Left ventricle myocardium inferior (tissue), 1 donor: ENCODE results near the gene BACH2. TPM values are rescaled to one million over a fixed set of nuclear protein-coding genes. Genes with fewer than 3 reads are reported as not detected.
"Not testable (repeated sequence)": the region's sequence is repeated elsewhere in the genome, so short reads cannot be mapped to it uniquely, and the experiment has no call there.

Source experiments
- DNase-seq: peaks from one replicate; pipeline ENCODE4 v3.0.0-alpha.2; 2020
- H3K27ac ChIP-seq: fragments of 200-600 bp; replicated peaks from 2 replicates; pipeline ENCODE4 v1.8.0; 2021
- H3K27me3 ChIP-seq: fragments of 200-600 bp; 2 replicates; pipeline ENCODE4 v1.8.0; 2021; ENCODE audit warnings: low read depth
- H3K36me3 ChIP-seq: fragments of 200-600 bp; 2 replicates; pipeline ENCODE4 v1.8.0; 2021
- H3K4me1 ChIP-seq: fragments of 200-600 bp; 2 replicates; pipeline ENCODE4 v1.8.0; 2021
- H3K4me3 ChIP-seq: fragments of 200-600 bp; 2 replicates; pipeline ENCODE4 v1.8.0; 2021; ENCODE audit warnings: mild to moderate bottlenecking, moderate library complexity
- H3K9me3 ChIP-seq: fragments of 200-600 bp; replicated peaks from 2 replicates; pipeline ENCODE4 v1.8.0; 2021
- CTCF ChIP-seq: fragments of 200-600 bp; IDR thresholded peaks from 2 replicates; pipeline ENCODE4 v1.8.0; 2021; ENCODE audit warnings: antibody characterized with exemption, mild to moderate bottlenecking, borderline replicate concordance
- intact Hi-C: fragments of 100-400 bp; cut with micrococcal nuclease; formaldehyde crosslinking; loops from one replicate; pipeline ENCODE4 v1.11.0; 2022
- total RNA-seq: library from RNA; stranded (reverse); fragmentation: NEBNext Ultra II Directional; extraction: Animal tissue kit (Norgen Biotek cat#: 25700); gene quantifications from one replicate; pipeline ENCODE4 v1.2.1, GENCODE V29; 2021
- donor health status: DM: no; HTN: yes; CAD: no; lungs with severe emphysema.

Gene BACH2
- total RNA-seq, 1 donor from 2014 or later: 1.5 TPM

GRCh38 chr6:90173262-90173925, 123.2 kb downstream of the BACH2 start:
- intact Hi-C loops: no loop called here

GRCh38 chr6:90170601-90171000, 126.0 kb downstream of the BACH2 start:
- Histone ChIP-seq H3K4me1 (peaks cover 32% of the 10 kb centered on the region), H3K27ac (no peak overlapping the region), H3K36me3 (no peaks in the 10 kb centered on the region), H3K9me3 (peaks cover 9% of the 10 kb centered on the region), H3K27me3 (no peaks in the 10 kb centered on the region), H3K4me3 (no peak overlapping the region)
- intact Hi-C loops: no loop called here
- no peak for TF ChIP-seq CTCF
- no peak for DNase-seq

More at GRCh38 chr6:90173262-90173925, 123.2 kb downstream of the BACH2 start:
- Histone ChIP-seq H3K27ac (no peak overlapping the region), H3K4me1 (peaks cover 51% of the 10 kb centered on the region), H3K27me3 (no peaks in the 10 kb centered on the region), H3K4me3 (no peak overlapping the region), H3K9me3 (peaks cover 9% of the 10 kb centered on the region), H3K36me3 (no peaks in the 10 kb centered on the region)
- no peak for DNase-seq
- TF ChIP-seq CTCF: no peak

GRCh38 chr6:90169374-90169773, 127.3 kb downstream of the BACH2 start:
- intact Hi-C loops: no loop called here
- Histone ChIP-seq H3K27ac (peak overlapping the region; percentile 83), H3K9me3 (peaks cover 6% of the 10 kb centered on the region), H3K4me3 (peak overlapping the region; percentile 24), H3K36me3 (no peaks in the 10 kb centered on the region), H3K4me1 (peaks cover 29% of the 10 kb centered on the region), H3K27me3 (no peaks in the 10 kb centered on the region)
- TF ChIP-seq CTCF: no peak
- DNase-seq: no peak

GRCh38 chr6:90168693-90169131, 127.9 kb downstream of the BACH2 start:
- no peak for DNase-seq
- TF ChIP-seq CTCF: no peak
- Histone ChIP-seq H3K27ac (peak overlapping the region; percentile 83), H3K36me3 (no peaks in the 10 kb centered on the region), H3K27me3 (no peaks in the 10 kb centered on the region), H3K9me3 (peaks cover 3% of the 10 kb centered on the region), H3K4me1 (peaks cover 29% of the 10 kb centered on the region), H3K4me3 (no peak overlapping the region)
- intact Hi-C loops: no loop called here

- Histone ChIP-seq H3K27me3 (no peaks in the 10 kb centered on the region), H3K4me1 (peaks cover 29% of the 10 kb centered on the region), H3K27ac (peak overlapping the region; percentile 83), H3K4me3 (no peak overlapping the region), H3K36me3 (no peaks in the 10 kb centered on the region), H3K9me3 (no peaks in the 10 kb centered on the region)
- no peak for DNase-seq
- TF ChIP-seq CTCF: no peak
- intact Hi-C loops: no loop called here
Measured at GRCh38 chr6:90167514-90168379, 128.9 kb downstream of the BACH2 start.

GRCh38 chr6:90166155-90166924, 130.3 kb downstream of the BACH2 start:
- H3K27ac ChIP-seq, DNase-seq, H3K36me3 ChIP-seq, H3K27me3 ChIP-seq, H3K4me3 ChIP-seq, intact Hi-C loops, H3K9me3 ChIP-seq: not testable (repeated sequence)
- H3K4me1 ChIP-seq: peaks cover 29% of the 10 kb centered on the region
